Testis (tissue), 2 donors: ENCODE data around the gene PPP2R1B.

Experiments used
- POLR2A ChIP-seq: fragments of 450-650 bp; IDR thresholded peaks from one replicate; pipeline ENCODE4 v1.6.1; 2017; ENCODE audit warnings: antibody characterized with exemption, mild to moderate bottlenecking, moderate library complexity
- TF ChIP-seq, protein P1 (sequence below), 3 experiments: fragments of 450-650 bp in 2 of 3; fragments of 200-600 bp in 1 of 3; sonication (generic) in 1 of 3; IDR thresholded peaks; one replicate each; pipeline ENCODE4 v1.5.1; 2016 to 2019; ENCODE audit warnings: antibody characterized with exemption in 3 of 3, mild to moderate bottlenecking in 2 of 3, moderate library complexity in 1 of 3

GRCh38 chr11:111683806-111684205 is 82.4 kb downstream of the PPP2R1B start:
- TF ChIP-seq, protein P1, sequence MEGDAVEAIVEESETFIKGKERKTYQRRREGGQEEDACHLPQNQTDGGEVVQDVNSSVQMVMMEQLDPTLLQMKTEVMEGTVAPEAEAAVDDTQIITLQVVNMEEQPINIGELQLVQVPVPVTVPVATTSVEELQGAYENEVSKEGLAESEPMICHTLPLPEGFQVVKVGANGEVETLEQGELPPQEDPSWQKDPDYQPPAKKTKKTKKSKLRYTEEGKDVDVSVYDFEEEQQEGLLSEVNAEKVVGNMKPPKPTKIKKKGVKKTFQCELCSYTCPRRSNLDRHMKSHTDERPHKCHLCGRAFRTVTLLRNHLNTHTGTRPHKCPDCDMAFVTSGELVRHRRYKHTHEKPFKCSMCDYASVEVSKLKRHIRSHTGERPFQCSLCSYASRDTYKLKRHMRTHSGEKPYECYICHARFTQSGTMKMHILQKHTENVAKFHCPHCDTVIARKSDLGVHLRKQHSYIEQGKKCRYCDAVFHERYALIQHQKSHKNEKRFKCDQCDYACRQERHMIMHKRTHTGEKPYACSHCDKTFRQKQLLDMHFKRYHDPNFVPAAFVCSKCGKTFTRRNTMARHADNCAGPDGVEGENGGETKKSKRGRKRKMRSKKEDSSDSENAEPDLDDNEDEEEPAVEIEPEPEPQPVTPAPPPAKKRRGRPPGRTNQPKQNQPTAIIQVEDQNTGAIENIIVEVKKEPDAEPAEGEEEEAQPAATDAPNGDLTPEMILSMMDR (IDR thresholded peaks at IDR 0.05) = no peak
- TF ChIP-seq POLR2A = no peak
